ENCODE data around the gene MINDY4B. TPM values are rescaled to one million over a fixed set of nuclear protein-coding genes. Genes with fewer than 3 reads are reported as not detected.
A peak's percentile ranks its signal among the peaks of the same experiment; 100 is the strongest.

MINDY4B gene
- total RNA-seq, 2 donors from 2014 or later = not detected

- WGBS, 2 donors = 12 to 25% methylated on average over 2 of the region's 2 CpGs
- intact Hi-C loops (cut with DNase I) = no loop called here
- no peaks in the 10 kb centered on the region for H3K36me3 ChIP-seq (replicated peaks in 1 of 2; ENCODE audit: insufficient read depth in 1 of 2, low read depth in 2 of 2)
- no peaks in the 10 kb centered on the region for H3K9me3 ChIP-seq
- H3K27ac ChIP-seq = peak overlapping the region in 1 of 4 donors; percentile 35
- no peak overlapping the region for H3K4me3 ChIP-seq
- no peaks in the 10 kb centered on the region for H3K27me3 ChIP-seq
- TF ChIP-seq CTCF (IDR thresholded peaks at IDR 0.05) = no peak
- no peak for DNase-seq
- peaks cover 3% of the 10 kb centered on the region for H3K4me1 ChIP-seq
- peak; percentile 65 for ATAC-seq
Observed at GRCh38 chr3:150878996-150879575, 26.2 kb downstream of the MINDY4B start.

- no peak overlapping the region for H3K4me3 ChIP-seq
- H3K27me3 ChIP-seq = no peaks in the 10 kb centered on the region
- DNase-seq = no peak
- no peaks in the 10 kb centered on the region for H3K36me3 ChIP-seq (replicated peaks in 1 of 2; ENCODE audit: insufficient read depth in 1 of 2, low read depth in 2 of 2)
- peaks cover 3% of the 10 kb centered on the region for H3K4me1 ChIP-seq
- no peaks in the 10 kb centered on the region for H3K9me3 ChIP-seq
- TF ChIP-seq POLR2A (IDR thresholded peaks at IDR 0.05) (no peak), CTCF (IDR thresholded peaks at IDR 0.05) (no peak)
- no peak for ATAC-seq
- WGBS, 2 donors = 82 to 87% methylated on average over 1 of the region's 1 CpG
- intact Hi-C loops (cut with DNase I) = no loop called here
- H3K27ac ChIP-seq = no peak overlapping the region
Observed at GRCh38 chr3:150878290-150878689, 26.9 kb downstream of the MINDY4B start.

GRCh38 chr3:150877303-150877702, 27.9 kb downstream of the MINDY4B start:
- WGBS, 2 donors = 67 to 82% methylated on average over 3 of the region's 3 CpGs
- ATAC-seq = no peak
- Histone ChIP-seq H3K27me3 (no peaks in the 10 kb centered on the region), H3K9me3 (no peaks in the 10 kb centered on the region), H3K4me3 (no peak overlapping the region), H3K36me3 (replicated peaks in 1 of 2; ENCODE audit: insufficient read depth in 1 of 2, low read depth in 2 of 2) (no peaks in the 10 kb centered on the region), H3K27ac (no peak overlapping the region), H3K4me1 (peaks cover 3% of the 10 kb centered on the region)
- TF ChIP-seq CTCF (IDR thresholded peaks at IDR 0.05) (no peak), POLR2A (IDR thresholded peaks at IDR 0.05) (no peak)
- no peak for DNase-seq
- intact Hi-C loops (cut with DNase I) = no loop called here

- Histone ChIP-seq H3K4me1 (peaks cover 3% of the 10 kb centered on the region), H3K9me3 (no peaks in the 10 kb centered on the region), H3K4me3 (no peak overlapping the region), H3K27ac (no peak overlapping the region), H3K36me3 (replicated peaks in 1 of 2; ENCODE audit: insufficient read depth in 1 of 2, low read depth in 2 of 2) (no peaks in the 10 kb centered on the region), H3K27me3 (no peaks in the 10 kb centered on the region)
- intact Hi-C loops (cut with DNase I) = no loop called here
- ATAC-seq (no peak), DNase-seq (no peak)
- TF ChIP-seq POLR2A (IDR thresholded peaks at IDR 0.05) (no peak), CTCF (IDR thresholded peaks at IDR 0.05) (no peak)
- 63 to 68% methylated on average over 6 of the region's 6 CpGs for WGBS, 2 donors
Observed at GRCh38 chr3:150876611-150877265, 28.5 kb downstream of the MINDY4B start.

GRCh38 chr3:150875548-150875947, 29.7 kb downstream of the MINDY4B start:
- H3K27ac ChIP-seq = no peak overlapping the region
- H3K9me3 ChIP-seq = no peaks in the 10 kb centered on the region
- WGBS, 2 donors = 79 to 86% methylated on average over 2 of the region's 2 CpGs
- intact Hi-C loops (cut with DNase I) = no loop called here
- peaks cover 3% of the 10 kb centered on the region for H3K4me1 ChIP-seq
- no peaks in the 10 kb centered on the region for H3K27me3 ChIP-seq
- no peak for TF ChIP-seq POLR2A (IDR thresholded peaks at IDR 0.05)
- no peak for TF ChIP-seq CTCF (IDR thresholded peaks at IDR 0.05)
- no peaks in the 10 kb centered on the region for H3K36me3 ChIP-seq (replicated peaks in 1 of 2; ENCODE audit: insufficient read depth in 1 of 2, low read depth in 2 of 2)
- no peak overlapping the region for H3K4me3 ChIP-seq
- DNase-seq (no peak), ATAC-seq (no peak)
